A549 (cell line): ENCODE data around the gene TMEM60. TPM values are rescaled to one million over a fixed set of nuclear protein-coding genes. Genes with fewer than 3 reads are reported as not detected.
A peak's percentile ranks its signal among the peaks of the same experiment; 100 is the strongest.

ENCODE experiments used
- ATAC-seq, 2 experiments: fragments of 200-7000 bp in 1 of 2; fragments of >200 bp in 1 of 2; cut with Nextera tagmentation in 1 of 2; cut with Tn5 transposase in 1 of 2; 3 replicates each; pipeline versions ENCODE4 v1.8.0 to v1.9.1; 2018 to 2020; ENCODE audit warnings: mild to moderate bottlenecking in 1 of 2, moderate library complexity in 1 of 2
- CTCF ChIA-PET: fragments of 300-600 bp; sonication (Branson Sonifier 250); formaldehyde crosslinking; extraction: SDS; loops from one replicate; lab custom pipeline; 2021; ENCODE audit warnings: antibody characterized with exemption, inconsistent platforms; lab: Yijun Ruan, JAX
- POLR2A ChIA-PET: fragments of 350-600 bp; formaldehyde crosslinking; extraction: SDS; loops from one replicate; lab custom pipeline; 2021; ENCODE audit warnings: antibody characterized with exemption, inconsistent platforms; lab: Yijun Ruan, JAX
- DNase-seq, 2 experiments: peaks; one replicate each; pipeline versions ENCODE4 v3.0.0 to v3.0.0-alpha.2; 2011 to 2016; ENCODE audit warnings: low read depth in 1 of 2, low spot score in 1 of 2
- FAIRE-seq: peaks from 2 replicates; lab custom pipeline; 2011; peaks lifted over from hg19 to GRCh38; lab: Jason Lieb, UNC
- H3K27ac ChIP-seq, 2 experiments: fragments of >200 bp; sonication (Bioruptor Twin); formaldehyde crosslinking; 3 replicates each; pipeline ENCODE4 v1.5.1; 2016 to 2017
- H3K4me1 ChIP-seq: fragments of >200 bp; sonication (Bioruptor Twin); formaldehyde crosslinking; 3 replicates; pipeline ENCODE4 v1.6.1; 2016
- H3K4me2 ChIP-seq: fragments of >200 bp; sonication (Bioruptor Twin); formaldehyde crosslinking; 3 replicates; pipeline ENCODE4 v1.6.1; 2016
- H3K4me3 ChIP-seq: fragments of >200 bp; sonication (Bioruptor Twin); formaldehyde crosslinking; 3 replicates; pipeline ENCODE4 v1.5.1; 2016
- H3K9me3 ChIP-seq: fragments of >200 bp; sonication (Bioruptor Twin); formaldehyde crosslinking; 3 replicates; pipeline ENCODE4 v1.6.1; 2016
- CBX2 ChIP-seq: fragments of 200-600 bp; sonication (generic); IDR thresholded peaks from 2 replicates; pipeline ENCODE4 v1.6.1; 2016; ENCODE audit warnings: low read depth, mild to moderate bottlenecking, borderline replicate concordance
- CEBPB ChIP-seq, 2 experiments: fragments of >200 bp in 1 of 2; sonication (Bioruptor Twin) in 1 of 2; formaldehyde crosslinking in 1 of 2; IDR thresholded peaks; 2 replicates each; pipeline ENCODE4 v1.6.1; 2012 to 2016
- CHD4 ChIP-seq: fragments of 200-600 bp; sonication (generic); IDR thresholded peaks from 2 replicates; pipeline ENCODE4 v1.6.1; 2016; ENCODE audit warnings: antibody characterized with exemption, mild to moderate bottlenecking, borderline replicate concordance
- EHF ChIP-seq: fragments of 250-450 bp; sonication (Bioruptor Pico); IDR thresholded peaks from 2 replicates; pipeline ENCODE4 v1.5.0; 2020; ENCODE audit warnings: mild to moderate bottlenecking
- FOSB ChIP-seq: fragments of 250-450 bp; sonication (Bioruptor Pico); IDR thresholded peaks from 2 replicates; pipeline ENCODE4 v1.5.0; 2020; ENCODE audit warnings: mild to moderate bottlenecking, moderate library complexity
- FOSL2 ChIP-seq, 2 experiments: fragments of 450-650 bp in 1 of 2; fragments of >200 bp in 1 of 2; sonication (Bioruptor Twin) in 1 of 2; formaldehyde crosslinking; IDR thresholded peaks; 2 replicates each; pipeline versions ENCODE4 v1.5.0 to v1.6.1; 2016 to 2020; ENCODE audit warnings: mild to moderate bottlenecking in 1 of 2, moderate library complexity in 1 of 2
- HDAC2 ChIP-seq: fragments of 200-600 bp; sonication (generic); IDR thresholded peaks from 2 replicates; pipeline ENCODE4 v1.6.1; 2016
- HOXA7 ChIP-seq: fragments of 250-450 bp; sonication (Bioruptor Pico); IDR thresholded peaks from 2 replicates; pipeline ENCODE4 v1.5.0; 2020; ENCODE audit warnings: mild to moderate bottlenecking, moderate library complexity
- NR3C1 ChIP-seq: fragments of >200 bp; sonication (Bioruptor Twin); formaldehyde crosslinking; IDR thresholded peaks from 3 replicates; pipeline ENCODE4 v1.6.1; 2017
- PHF8 ChIP-seq: fragments of 200-600 bp; sonication (generic); IDR thresholded peaks from 2 replicates; pipeline ENCODE4 v1.6.1; 2016; ENCODE audit warnings: low read depth, mild to moderate bottlenecking, antibody characterized with exemption, moderate library complexity, borderline replicate concordance
- ZNF302 ChIP-seq: fragments of 250-450 bp; sonication (Bioruptor Pico); IDR thresholded peaks from 2 replicates; pipeline ENCODE4 v1.9.0; 2021; ENCODE audit warnings: inconsistent platforms, mild to moderate bottlenecking, moderate library complexity
- WGBS: methylation state at CpG from one replicate; pipeline ENCODE4 v1.1.6; 2017; ENCODE audit errors: missing lambda C conversion rate; 5-methylcytosine and 5-hydroxymethylcytosine counted together
- polyA plus RNA-seq, 4 experiments: library from polyadenylated mRNA; depleted of rRNA in 3 of 4; stranded (reverse); fragments of >200 nt; fragmentation: RNase III in 1 of 4; extraction: RNeasy Plus Mini Kit Qiagen cat#74134 plus additional on column Dnase treatment in 1 of 4; gene quantifications; 2 replicates in 3 of 4; 3 replicates in 1 of 4; pipeline ENCODE4 v1.2.3, GENCODE V29; 2011 to 2017
- TF ChIP-seq, protein P1 (sequence below): fragments of >200 bp; sonication (Bioruptor Twin); formaldehyde crosslinking; IDR thresholded peaks from 3 replicates; pipeline ENCODE4 v1.6.1; 2016
- TF ChIP-seq, protein P2 (sequence below): fragments of >200 bp; sonication (Bioruptor Twin); formaldehyde crosslinking; IDR thresholded peaks from 2 replicates; pipeline ENCODE4 v1.6.1; 2016
- TF ChIP-seq, protein P3 (sequence below): fragments of 250-450 bp; sonication (Bioruptor Pico); IDR thresholded peaks from 2 replicates; pipeline ENCODE4 v1.5.0; 2021; ENCODE audit warnings: mild to moderate bottlenecking, moderate library complexity, borderline replicate concordance
- TF ChIP-seq, protein P4 (sequence below): fragments of 200-600 bp; sonication (generic); IDR thresholded peaks from 2 replicates; pipeline ENCODE4 v1.6.1; 2016; ENCODE audit warnings: antibody characterized with exemption, mild to moderate bottlenecking, moderate library complexity
- TF ChIP-seq, protein P5 (sequence below): IDR thresholded peaks from 2 replicates; pipeline ENCODE4 v1.6.1; 2012; ENCODE audit warnings: low read depth, borderline replicate concordance

The TMEM60 gene
- polyA plus RNA-seq, 2 of the 4 experiments (the other 2 are of a cell fraction), result 33.8 to 54.7 TPM

DNA sequence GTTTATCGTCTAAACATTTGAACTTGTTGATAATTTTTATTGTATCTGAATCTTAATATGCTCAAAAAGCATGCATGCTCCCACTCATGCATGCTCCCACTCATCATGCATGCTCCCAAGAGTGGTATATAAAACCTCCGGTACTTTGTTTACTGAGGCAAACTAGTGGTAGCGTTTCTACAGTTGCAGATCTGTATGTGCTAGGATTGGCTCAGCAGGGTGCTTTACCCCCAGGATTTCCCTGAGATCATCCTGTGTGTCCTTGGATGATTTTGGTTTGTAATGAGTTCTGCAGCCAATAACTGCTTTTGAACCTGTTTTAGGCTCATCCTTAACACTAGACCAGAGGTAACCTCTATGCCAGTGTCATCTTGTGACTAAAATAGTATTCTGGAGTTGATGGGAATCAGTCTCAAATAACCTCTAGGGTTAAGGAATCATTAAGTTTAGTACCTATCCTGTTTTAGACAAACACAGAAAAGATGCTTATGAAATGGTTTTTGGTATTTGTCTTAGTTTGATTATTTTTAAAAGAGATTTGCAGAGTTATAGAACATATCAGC, 40.8 kb upstream of the TMEM60 start:
- no peak for TF ChIP-seq FOSB (CRISPR knock-in tag)
- TF ChIP-seq, protein P1, sequence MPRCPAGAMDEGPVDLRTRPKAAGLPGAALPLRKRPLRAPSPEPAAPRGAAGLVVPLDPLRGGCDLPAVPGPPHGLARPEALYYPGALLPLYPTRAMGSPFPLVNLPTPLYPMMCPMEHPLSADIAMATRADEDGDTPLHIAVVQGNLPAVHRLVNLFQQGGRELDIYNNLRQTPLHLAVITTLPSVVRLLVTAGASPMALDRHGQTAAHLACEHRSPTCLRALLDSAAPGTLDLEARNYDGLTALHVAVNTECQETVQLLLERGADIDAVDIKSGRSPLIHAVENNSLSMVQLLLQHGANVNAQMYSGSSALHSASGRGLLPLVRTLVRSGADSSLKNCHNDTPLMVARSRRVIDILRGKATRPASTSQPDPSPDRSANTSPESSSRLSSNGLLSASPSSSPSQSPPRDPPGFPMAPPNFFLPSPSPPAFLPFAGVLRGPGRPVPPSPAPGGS, result no peak
- TF ChIP-seq, all 56 proteins: peak for 0
- H3K27ac ChIP-seq, result no peak overlapping the region; a peak in 1 of 6 replicates
- peak in 1 of 2 experiments; percentile 28; a peak in 3 of 6 replicates for ATAC-seq
- H3K4me1 ChIP-seq, result peaks cover 35% of the 10 kb centered on the region
- no peaks in the 10 kb centered on the region for H3K9me3 ChIP-seq
- no peak for DNase-seq
- no peak overlapping the region for H3K4me3 ChIP-seq
- POLR2A ChIA-PET, result no interaction called here
- CTCF ChIA-PET, result no interaction called here
- WGBS, result 42% methylated on average over 3 of the region's 3 CpGs
- peak overlapping the region; percentile 30 for H3K4me2 ChIP-seq
- FAIRE-seq, result no peak

DNA sequence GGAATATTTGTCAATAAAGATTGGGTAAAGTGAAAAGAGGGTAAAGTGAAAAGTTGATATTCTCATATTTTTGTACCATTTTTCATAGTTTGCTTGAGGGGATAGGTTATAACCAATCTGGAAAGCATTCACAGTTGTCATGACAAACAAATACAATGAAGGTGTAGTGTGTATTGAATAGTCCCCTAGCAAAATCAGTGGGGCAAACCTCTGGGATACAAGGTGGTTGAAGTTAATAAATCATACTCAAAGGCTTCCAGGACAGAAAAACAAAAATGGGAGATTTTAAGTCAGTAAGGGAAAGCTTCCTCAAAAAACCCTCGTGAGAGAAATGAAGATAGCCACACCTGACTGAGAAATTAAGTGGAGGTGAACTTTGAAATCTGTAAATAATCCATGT, 39.7 kb upstream of the TMEM60 start:
- CTCF ChIA-PET, result no interaction called here
- no peak for FAIRE-seq
- POLR2A ChIA-PET, result no interaction called here

More for the DNA sequence above, 39.7 kb upstream of the TMEM60 start:
- ATAC-seq (no peak), DNase-seq (no peak)
- H3K4me1 ChIP-seq, result peaks cover 38% of the 10 kb centered on the region
- no peak for TF ChIP-seq ZNF302 (CRISPR knock-in tag)
- TF ChIP-seq, protein P2, sequence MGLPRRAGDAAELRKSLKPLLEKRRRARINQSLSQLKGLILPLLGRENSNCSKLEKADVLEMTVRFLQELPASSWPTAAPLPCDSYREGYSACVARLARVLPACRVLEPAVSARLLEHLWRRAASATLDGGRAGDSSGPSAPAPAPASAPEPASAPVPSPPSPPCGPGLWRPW, result no peak
- TF ChIP-seq, protein P3, sequence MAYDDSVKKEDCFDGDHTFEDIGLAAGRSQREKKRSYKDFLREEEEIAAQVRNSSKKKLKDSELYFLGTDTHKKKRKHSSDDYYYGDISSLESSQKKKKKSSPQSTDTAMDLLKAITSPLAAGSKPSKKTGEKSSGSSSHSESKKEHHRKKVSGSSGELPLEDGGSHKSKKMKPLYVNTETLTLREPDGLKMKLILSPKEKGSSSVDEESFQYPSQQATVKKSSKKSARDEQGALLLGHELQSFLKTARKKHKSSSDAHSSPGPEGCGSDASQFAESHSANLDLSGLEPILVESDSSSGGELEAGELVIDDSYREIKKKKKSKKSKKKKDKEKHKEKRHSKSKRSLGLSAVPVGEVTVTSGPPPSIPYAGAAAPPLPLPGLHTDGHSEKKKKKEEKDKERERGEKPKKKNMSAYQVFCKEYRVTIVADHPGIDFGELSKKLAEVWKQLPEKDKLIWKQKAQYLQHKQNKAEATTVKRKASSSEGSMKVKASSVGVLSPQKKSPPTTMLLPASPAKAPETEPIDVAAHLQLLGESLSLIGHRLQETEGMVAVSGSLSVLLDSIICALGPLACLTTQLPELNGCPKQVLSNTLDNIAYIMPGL (CRISPR knock-in tag), result no peak
- no peak for TF ChIP-seq PHF8
- TF ChIP-seq HOXA7 (CRISPR knock-in tag), result no peak
- TF ChIP-seq NR3C1, result no peak
- TF ChIP-seq CEBPB (IDR thresholded peaks at IDR 0.05), result no peak
- no peak for TF ChIP-seq FOSL2 (IDR thresholded peaks at IDR 0.05)
- no peak for TF ChIP-seq FOSL2 (CRISPR knock-in tag; IDR thresholded peaks at IDR 0.05)
- TF ChIP-seq FOSB (CRISPR knock-in tag), result no peak
- no peak for TF ChIP-seq EHF (CRISPR knock-in tag)
- TF ChIP-seq, protein P4, sequence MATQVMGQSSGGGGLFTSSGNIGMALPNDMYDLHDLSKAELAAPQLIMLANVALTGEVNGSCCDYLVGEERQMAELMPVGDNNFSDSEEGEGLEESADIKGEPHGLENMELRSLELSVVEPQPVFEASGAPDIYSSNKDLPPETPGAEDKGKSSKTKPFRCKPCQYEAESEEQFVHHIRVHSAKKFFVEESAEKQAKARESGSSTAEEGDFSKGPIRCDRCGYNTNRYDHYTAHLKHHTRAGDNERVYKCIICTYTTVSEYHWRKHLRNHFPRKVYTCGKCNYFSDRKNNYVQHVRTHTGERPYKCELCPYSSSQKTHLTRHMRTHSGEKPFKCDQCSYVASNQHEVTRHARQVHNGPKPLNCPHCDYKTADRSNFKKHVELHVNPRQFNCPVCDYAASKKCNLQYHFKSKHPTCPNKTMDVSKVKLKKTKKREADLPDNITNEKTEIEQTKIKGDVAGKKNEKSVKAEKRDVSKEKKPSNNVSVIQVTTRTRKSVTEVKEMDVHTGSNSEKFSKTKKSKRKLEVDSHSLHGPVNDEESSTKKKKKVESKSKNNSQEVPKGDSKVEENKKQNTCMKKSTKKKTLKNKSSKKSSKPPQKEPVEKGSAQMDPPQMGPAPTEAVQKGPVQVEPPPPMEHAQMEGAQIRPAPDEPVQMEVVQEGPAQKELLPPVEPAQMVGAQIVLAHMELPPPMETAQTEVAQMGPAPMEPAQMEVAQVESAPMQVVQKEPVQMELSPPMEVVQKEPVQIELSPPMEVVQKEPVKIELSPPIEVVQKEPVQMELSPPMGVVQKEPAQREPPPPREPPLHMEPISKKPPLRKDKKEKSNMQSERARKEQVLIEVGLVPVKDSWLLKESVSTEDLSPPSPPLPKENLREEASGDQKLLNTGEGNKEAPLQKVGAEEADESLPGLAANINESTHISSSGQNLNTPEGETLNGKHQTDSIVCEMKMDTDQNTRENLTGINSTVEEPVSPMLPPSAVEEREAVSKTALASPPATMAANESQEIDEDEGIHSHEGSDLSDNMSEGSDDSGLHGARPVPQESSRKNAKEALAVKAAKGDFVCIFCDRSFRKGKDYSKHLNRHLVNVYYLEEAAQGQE, result no peak
- no peak for TF ChIP-seq HDAC2
- no peak for TF ChIP-seq CHD4
- TF ChIP-seq, protein P5, sequence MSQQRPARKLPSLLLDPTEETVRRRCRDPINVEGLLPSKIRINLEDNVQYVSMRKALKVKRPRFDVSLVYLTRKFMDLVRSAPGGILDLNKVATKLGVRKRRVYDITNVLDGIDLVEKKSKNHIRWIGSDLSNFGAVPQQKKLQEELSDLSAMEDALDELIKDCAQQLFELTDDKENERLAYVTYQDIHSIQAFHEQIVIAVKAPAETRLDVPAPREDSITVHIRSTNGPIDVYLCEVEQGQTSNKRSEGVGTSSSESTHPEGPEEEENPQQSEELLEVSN, result no peak
- TF ChIP-seq CBX2, result no peak
- H3K4me2 ChIP-seq, result no peak overlapping the region; the same call in 1 of the 3 replicates
- no peak overlapping the region for H3K4me3 ChIP-seq
- 46% methylated on average over 1 of the region's 1 CpG for WGBS
- H3K9me3 ChIP-seq, result no peaks in the 10 kb centered on the region
- H3K27ac ChIP-seq, result no peak overlapping the region; a peak in 1 of 6 replicates
